ENCODE results near the gene CIPC. TPM values are rescaled to one million over a fixed set of nuclear protein-coding genes. Genes with fewer than 3 reads are reported as not detected.

CIPC gene
- total RNA-seq, 1 experiment from 2014 or later = 66.3 TPM

DNA sequence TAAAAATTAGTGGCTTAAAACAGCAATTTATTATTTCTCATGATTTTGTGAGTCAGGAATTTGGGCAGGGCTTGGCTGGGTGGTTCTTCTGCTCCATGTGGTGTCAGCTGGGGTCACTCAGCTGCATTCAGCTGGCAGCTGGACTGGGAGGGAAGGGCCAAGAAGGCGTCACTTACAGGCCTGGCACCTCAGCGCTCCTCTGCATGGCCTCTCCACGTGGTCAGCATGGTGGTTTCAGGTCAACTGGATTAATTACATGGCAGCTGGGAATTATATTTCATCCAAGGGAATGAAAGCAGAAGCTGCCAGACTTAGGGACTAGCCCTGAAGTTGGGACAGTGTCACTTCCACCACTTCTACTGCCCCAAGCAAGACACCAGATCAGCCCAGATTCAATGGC is 42.1 kb upstream of the CIPC start:
- H3K27me3 ChIP-seq (ENCODE audit: insufficient read depth, low read depth) = no peaks in the 10 kb centered on the region
- ChIA-PET CTCF (no interaction called here), POLR2A (ENCODE audit: unreplicated experiment) (no interaction called here)
- no peak overlapping the region for H3K27ac ChIP-seq
- H3K9me2 ChIP-seq (ENCODE audit: insufficient read depth) = no peaks in the 10 kb centered on the region
- no peaks in the 10 kb centered on the region for H3K9me3 ChIP-seq (ENCODE audit: insufficient read depth, low read depth)
- DNase-seq = no peak
- intact Hi-C loops (cut with micrococcal nuclease; ENCODE audit: unreplicated experiment) = no loop called here
- no peaks in the 10 kb centered on the region for H3K79me2 ChIP-seq (ENCODE audit: low read depth)
- H3K4me1 ChIP-seq (replicated peaks; ENCODE audit: insufficient read depth) = peaks cover 24% of the 10 kb centered on the region
- TF ChIP-seq, protein P1, sequence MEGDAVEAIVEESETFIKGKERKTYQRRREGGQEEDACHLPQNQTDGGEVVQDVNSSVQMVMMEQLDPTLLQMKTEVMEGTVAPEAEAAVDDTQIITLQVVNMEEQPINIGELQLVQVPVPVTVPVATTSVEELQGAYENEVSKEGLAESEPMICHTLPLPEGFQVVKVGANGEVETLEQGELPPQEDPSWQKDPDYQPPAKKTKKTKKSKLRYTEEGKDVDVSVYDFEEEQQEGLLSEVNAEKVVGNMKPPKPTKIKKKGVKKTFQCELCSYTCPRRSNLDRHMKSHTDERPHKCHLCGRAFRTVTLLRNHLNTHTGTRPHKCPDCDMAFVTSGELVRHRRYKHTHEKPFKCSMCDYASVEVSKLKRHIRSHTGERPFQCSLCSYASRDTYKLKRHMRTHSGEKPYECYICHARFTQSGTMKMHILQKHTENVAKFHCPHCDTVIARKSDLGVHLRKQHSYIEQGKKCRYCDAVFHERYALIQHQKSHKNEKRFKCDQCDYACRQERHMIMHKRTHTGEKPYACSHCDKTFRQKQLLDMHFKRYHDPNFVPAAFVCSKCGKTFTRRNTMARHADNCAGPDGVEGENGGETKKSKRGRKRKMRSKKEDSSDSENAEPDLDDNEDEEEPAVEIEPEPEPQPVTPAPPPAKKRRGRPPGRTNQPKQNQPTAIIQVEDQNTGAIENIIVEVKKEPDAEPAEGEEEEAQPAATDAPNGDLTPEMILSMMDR (conservative IDR thresholded peaks at IDR 0.05) = no peak
- TF ChIP-seq EZH2 (IDR thresholded peaks at IDR 0.05; ENCODE audit: low read depth) = no peak
- no TSS peak for BruUV-seq (replicated peaks)
- no peak overlapping the region for H3K4me3 ChIP-seq
- no peak overlapping the region for H2AFZ ChIP-seq
- H3K36me3 ChIP-seq (ENCODE audit: low read depth) = no peaks in the 10 kb centered on the region
- H3K4me2 ChIP-seq = no peak overlapping the region
- peaks cover 17% of the 10 kb centered on the region for H3F3A ChIP-seq (ENCODE audit: insufficient read depth, low read depth)
- H4K20me1 ChIP-seq (ENCODE audit: insufficient read depth) = no peaks in the 10 kb centered on the region

DNA sequence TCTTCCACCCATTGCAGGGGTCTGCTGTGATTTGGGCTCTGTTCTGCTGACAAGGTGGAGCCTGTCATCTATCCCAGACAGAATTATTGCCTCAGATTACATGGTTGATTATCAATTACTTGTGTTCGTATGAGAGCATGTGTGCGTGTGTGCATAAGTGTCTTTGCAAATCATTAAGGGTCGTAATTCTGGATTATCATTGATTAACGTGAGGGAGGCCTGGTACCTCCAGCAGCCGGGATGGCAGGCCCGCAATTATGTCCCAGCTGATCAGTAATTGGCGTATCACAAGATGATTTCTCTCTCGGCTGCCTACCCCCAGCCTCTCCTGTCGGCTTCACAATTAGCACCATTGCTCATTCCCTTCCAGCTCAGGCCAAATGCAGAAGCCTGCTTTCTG is 39.9 kb upstream of the CIPC start:
- Histone ChIP-seq H3K36me3 (ENCODE audit: low read depth) (no peaks in the 10 kb centered on the region), H3K9me2 (ENCODE audit: insufficient read depth) (no peaks in the 10 kb centered on the region), H3K4me1 (replicated peaks; ENCODE audit: insufficient read depth) (peaks cover 28% of the 10 kb centered on the region), H3K27ac (no peak overlapping the region), H3K27me3 (ENCODE audit: insufficient read depth, low read depth) (no peaks in the 10 kb centered on the region), H3F3A (ENCODE audit: insufficient read depth, low read depth) (peaks cover 17% of the 10 kb centered on the region), H3K9me3 (ENCODE audit: insufficient read depth, low read depth) (no peaks in the 10 kb centered on the region), H3K4me2 (no peak overlapping the region), H2AFZ (no peak overlapping the region), H3K79me2 (ENCODE audit: low read depth) (no peaks in the 10 kb centered on the region), H4K20me1 (ENCODE audit: insufficient read depth) (no peaks in the 10 kb centered on the region), H3K4me3 (no peak overlapping the region)
- POLR2A ChIA-PET (ENCODE audit: unreplicated experiment) = interaction anchor here (0.6 kb wide), 2 partner anchors 29 to 739 kb away, joined by 4 to 28 read pairs; no protein-coding TSS in a partner anchor
- no TSS peak for BruUV-seq (replicated peaks)
- DNase-seq = no peak
- intact Hi-C loops (cut with micrococcal nuclease; ENCODE audit: unreplicated experiment) = loop anchor here (2.0 kb wide), 1 partner anchor 29 kb away; the partner anchor contains the start of gene IRF2BPL
- TF ChIP-seq, protein P1 (conservative IDR thresholded peaks at IDR 0.05) = no peak
- TF ChIP-seq EZH2 (IDR thresholded peaks at IDR 0.05; ENCODE audit: low read depth) = no peak
- CTCF ChIA-PET = no interaction called here

DNA sequence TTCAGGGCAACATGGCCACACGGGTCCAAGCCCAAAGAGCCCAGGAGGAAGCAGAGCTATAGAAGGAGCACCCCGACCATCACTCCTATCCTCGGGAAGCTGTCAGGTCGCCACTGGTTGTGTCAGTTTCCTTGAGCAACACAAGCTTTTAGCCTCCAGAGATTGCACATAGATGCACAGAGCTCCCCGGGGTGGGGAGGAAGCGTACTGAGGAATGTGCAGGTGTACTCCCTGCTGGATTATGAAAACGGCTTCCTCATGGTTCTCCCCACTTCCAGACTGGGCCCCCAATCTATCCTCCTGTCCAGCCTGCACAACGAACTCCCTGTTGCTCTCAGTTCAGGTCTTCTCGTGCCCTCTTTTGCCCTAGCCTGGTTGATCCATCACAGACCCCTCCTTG is 39.3 kb upstream of the CIPC start:
- H3K27ac ChIP-seq = no peak overlapping the region
- H3K79me2 ChIP-seq (ENCODE audit: low read depth) = no peaks in the 10 kb centered on the region
- no peak overlapping the region for H3K4me3 ChIP-seq
- H2AFZ ChIP-seq = no peak overlapping the region
- no peaks in the 10 kb centered on the region for H3K9me2 ChIP-seq (ENCODE audit: insufficient read depth)
- ChIA-PET CTCF (interaction anchor here (0.6 to 1.7 kb wide), 7 partner anchors 8 to 145 kb away, joined by 3 to 10 read pairs (median 8); partner anchors contain the start of gene IRF2BPL), POLR2A (ENCODE audit: unreplicated experiment) (interaction anchor here (0.6 kb wide), 3 partner anchors 16 to 738 kb away, joined by 3 to 28 read pairs (median 4); no protein-coding TSS in a partner anchor)
- DNase-seq = no peak
- peaks cover 28% of the 10 kb centered on the region for H3K4me1 ChIP-seq (replicated peaks; ENCODE audit: insufficient read depth)
- H3K36me3 ChIP-seq (ENCODE audit: low read depth) = no peaks in the 10 kb centered on the region
- intact Hi-C loops (cut with micrococcal nuclease; ENCODE audit: unreplicated experiment) = loop anchor here (1.0 to 2.0 kb wide), 2 partner anchors 18 to 30 kb away; partner anchors contain the start of gene IRF2BPL
- no TSS peak for BruUV-seq (replicated peaks)
- no peaks in the 10 kb centered on the region for H3K27me3 ChIP-seq (ENCODE audit: insufficient read depth, low read depth)
- H4K20me1 ChIP-seq (ENCODE audit: insufficient read depth) = no peaks in the 10 kb centered on the region
- H3K9me3 ChIP-seq (ENCODE audit: insufficient read depth, low read depth) = no peaks in the 10 kb centered on the region
- no peak for TF ChIP-seq EZH2 (IDR thresholded peaks at IDR 0.05; ENCODE audit: low read depth)
- TF ChIP-seq, protein P1 (conservative IDR thresholded peaks at IDR 0.05) = no peak
- H3K4me2 ChIP-seq = peak overlapping the region; percentile 31
- H3F3A ChIP-seq (ENCODE audit: insufficient read depth, low read depth) = peaks cover 17% of the 10 kb centered on the region
